ENCODE measurements around the gene TJP3. TPM values are rescaled to one million over a fixed set of nuclear protein-coding genes. Genes with fewer than 3 reads are reported as not detected.

Gene TJP3
- total RNA-seq, 4 donors from 2014 or later = 93.3 to 364 (median 286) TPM

DNA sequence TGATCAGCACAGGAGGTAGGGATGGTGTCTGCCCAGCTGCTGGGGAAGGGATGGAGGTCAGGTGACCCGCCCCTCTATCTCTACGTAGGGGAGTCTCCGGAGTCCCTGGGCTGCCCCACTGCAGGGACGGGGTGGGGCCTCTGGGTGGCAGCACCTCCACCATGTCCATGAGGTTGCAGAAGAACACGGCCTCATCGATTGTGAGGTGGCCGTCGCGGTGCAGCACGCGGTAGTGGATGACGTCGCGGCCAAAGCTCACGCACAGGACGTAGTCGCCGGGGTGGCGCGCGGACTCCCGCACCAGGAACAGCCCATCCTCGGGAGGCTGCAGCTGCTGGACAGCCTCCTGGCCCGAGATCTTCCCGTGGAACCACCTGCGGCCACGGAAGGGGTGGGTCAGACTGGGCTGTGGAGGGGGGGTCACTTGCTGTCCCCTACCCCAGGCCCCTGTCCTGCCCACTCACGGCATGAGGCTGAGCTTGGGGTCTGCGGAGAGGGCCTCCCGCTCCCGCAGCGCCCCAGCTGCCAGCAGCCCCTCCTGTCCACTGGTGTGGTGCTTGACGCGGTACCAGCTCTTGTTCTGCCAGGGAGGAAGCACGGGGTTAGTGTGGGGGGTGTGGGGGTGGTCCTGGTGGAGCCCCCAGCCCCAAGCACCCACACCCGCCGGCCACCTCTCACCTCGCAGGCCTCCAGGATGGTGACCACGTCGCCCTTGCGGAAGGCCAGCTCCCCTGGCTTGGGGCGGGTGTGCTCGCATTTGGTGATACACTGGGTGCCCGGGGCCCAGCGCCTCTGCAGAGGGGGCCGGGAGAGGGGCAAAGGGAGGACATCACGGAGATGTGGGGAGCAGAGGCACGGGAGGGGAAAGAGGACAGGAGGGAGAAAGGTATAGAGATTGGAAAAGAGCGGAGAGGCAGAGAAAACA is 75.7 kb downstream of the TJP3 start:
- H3K9me3 ChIP-seq = peaks cover 0 to 23% (median 10%) of the 10 kb centered on the region in 4 donors
- H3K27ac ChIP-seq = no peak overlapping the region
- no peak for DNase-seq
- H3K36me3 ChIP-seq = no peaks in the 10 kb centered on the region
- no peaks in the 10 kb centered on the region for H3K27me3 ChIP-seq
- TF ChIP-seq, protein P1, sequence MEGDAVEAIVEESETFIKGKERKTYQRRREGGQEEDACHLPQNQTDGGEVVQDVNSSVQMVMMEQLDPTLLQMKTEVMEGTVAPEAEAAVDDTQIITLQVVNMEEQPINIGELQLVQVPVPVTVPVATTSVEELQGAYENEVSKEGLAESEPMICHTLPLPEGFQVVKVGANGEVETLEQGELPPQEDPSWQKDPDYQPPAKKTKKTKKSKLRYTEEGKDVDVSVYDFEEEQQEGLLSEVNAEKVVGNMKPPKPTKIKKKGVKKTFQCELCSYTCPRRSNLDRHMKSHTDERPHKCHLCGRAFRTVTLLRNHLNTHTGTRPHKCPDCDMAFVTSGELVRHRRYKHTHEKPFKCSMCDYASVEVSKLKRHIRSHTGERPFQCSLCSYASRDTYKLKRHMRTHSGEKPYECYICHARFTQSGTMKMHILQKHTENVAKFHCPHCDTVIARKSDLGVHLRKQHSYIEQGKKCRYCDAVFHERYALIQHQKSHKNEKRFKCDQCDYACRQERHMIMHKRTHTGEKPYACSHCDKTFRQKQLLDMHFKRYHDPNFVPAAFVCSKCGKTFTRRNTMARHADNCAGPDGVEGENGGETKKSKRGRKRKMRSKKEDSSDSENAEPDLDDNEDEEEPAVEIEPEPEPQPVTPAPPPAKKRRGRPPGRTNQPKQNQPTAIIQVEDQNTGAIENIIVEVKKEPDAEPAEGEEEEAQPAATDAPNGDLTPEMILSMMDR (IDR thresholded peaks at IDR 0.05) = peak in 2 of 6 experiments; percentile 26 to 31
- TF ChIP-seq POLR2A (IDR thresholded peaks at IDR 0.05) = no peak
- no peak overlapping the region for H3K4me3 ChIP-seq
- H3K4me1 ChIP-seq = peaks cover 0 to 12% (median 4%) of the 10 kb centered on the region in 4 donors

DNA sequence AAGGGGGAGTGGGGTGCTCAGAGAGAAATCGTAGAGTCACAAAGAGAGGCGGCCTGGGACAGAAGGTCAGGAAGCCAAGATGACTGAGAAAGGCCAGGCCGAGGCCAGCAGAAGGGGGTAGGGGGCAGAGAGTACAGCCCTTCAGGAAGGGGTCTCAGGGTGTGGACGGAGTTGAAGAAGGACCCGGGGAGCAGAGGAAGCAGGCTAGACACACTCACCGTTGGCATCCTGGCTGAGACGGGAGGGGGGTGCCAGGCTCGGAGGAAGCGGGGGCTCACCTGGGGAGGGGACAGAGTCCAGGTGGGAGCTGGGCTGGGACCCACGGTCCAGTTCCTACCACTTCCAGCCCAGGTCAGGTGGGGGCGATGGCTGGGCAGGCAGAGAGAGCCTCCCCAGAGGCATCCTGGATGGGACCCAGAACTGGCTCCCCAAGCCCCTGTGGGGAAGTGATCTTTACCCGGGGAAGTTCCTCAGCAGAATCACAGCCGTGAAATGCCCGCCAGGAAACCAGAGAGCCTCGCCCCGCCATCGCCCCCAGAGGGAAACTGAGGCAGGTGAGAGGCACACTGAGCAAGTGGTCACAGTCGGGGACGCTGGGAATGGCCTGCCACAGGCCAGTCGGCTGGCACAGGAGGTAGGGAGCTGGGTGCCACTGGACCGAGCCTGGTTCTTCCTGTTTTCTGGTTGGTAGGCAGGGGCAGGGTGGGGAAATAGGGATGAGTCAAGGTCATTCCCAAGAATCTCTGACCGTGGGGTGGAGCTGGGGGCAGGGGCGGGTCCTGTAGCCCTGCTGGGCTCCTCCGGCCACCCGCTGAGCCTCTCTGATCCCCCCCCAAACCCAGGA is 76.6 kb downstream of the TJP3 start:
- Histone ChIP-seq H3K9me3 (peaks cover 0 to 23% (median 10%) of the 10 kb centered on the region in 4 donors), H3K36me3 (no peaks in the 10 kb centered on the region), H3K4me3 (peak overlapping the region; percentile 26 to 60 (median 54)), H3K4me1 (peaks cover 0 to 12% (median 4%) of the 10 kb centered on the region in 4 donors), H3K27me3 (no peaks in the 10 kb centered on the region), H3K27ac (no peak overlapping the region)
- TF ChIP-seq POLR2A (IDR thresholded peaks at IDR 0.05) = no peak
- TF ChIP-seq, protein P1 (IDR thresholded peaks at IDR 0.05) = no peak
- no peak for DNase-seq

DNA sequence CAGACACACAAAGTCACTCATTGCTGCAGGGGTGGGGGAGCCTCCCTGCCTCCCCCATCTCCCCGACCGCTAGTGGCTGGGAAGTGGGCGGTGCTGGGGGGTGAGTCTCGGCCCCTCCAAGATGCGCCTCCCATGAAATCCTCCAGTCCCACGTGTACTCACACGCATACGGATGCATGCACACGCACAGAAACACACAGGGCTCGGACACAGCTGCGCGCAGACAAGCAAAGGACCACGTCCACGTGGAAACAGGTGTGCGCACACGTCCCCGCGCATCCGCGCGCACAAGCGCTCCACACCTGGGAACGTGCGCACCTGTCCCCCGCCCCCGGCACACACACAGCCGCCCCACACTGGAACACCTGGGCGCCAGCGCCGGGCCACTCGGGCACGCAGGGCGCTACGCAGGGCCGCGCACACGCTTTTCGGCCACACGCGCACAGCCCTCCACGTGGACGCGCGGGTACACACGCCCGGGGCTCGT is 77.3 kb downstream of the TJP3 start:
- DNase-seq = no peak
- H3K27me3 ChIP-seq = no peaks in the 10 kb centered on the region
- no peak for TF ChIP-seq POLR2A (IDR thresholded peaks at IDR 0.05)
- TF ChIP-seq, protein P1 (IDR thresholded peaks at IDR 0.05) = no peak
- H3K4me1 ChIP-seq = peaks cover 0 to 12% (median 4%) of the 10 kb centered on the region in 4 donors
- peaks cover 0 to 23% (median 10%) of the 10 kb centered on the region in 4 donors for H3K9me3 ChIP-seq
- H3K27ac ChIP-seq = peak overlapping the region in 3 of 4 donors; percentile 43 to 52 (median 43)
- H3K4me3 ChIP-seq = peak overlapping the region; percentile 26 to 60 (median 54)
- H3K36me3 ChIP-seq = no peaks in the 10 kb centered on the region

DNA sequence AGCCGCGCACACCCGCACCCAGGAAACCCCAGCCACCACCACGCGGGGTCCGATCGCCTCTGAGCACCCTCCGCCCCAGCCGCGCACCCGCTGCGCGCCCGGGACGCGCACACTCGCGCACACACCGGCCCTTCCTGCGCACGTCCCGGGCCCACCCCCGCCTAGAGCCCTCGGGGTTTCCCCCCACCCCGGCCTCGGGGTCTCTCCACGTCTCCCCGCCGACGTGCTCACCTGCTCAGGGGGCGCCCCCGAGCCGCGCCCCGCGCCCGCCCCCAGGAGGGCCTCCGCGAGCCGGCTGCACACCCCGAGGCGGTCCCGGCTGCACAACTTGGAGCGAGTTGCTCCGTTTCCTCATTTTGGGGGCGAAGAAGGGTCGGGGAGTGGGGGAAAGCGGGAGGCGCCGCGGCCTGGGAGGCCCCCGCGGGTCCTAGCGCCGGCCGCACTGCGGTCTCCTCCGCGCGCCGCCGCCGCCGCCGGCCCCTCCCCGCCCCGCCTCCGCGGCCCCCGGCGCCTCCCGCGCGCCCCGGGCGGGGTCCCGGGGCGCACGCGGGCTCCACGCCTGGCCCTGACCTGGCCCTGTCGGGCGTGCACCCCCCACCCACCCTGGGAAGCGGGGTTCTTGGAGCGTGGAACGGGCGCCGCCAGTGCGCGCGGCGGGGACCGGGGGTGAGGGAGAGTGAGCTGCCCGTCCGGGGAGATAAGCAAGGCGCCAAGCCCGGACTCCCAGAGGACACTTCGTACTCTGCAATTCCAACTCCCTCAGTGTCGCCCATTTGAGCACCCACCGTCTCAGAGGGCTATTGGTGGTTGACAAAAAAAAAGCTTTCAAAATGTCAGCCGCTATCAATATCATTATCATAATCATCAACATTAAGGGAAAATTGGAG is 78.0 kb downstream of the TJP3 start, which contains the start of gene MATK:
Gene MATK, minus strand, starts transcription at position 444 of the 887 bp plus-strand sequence. CDS start 1,246 bp downstream, outside the sequence.
- H3K27ac ChIP-seq = peak within 1 kb of the TSS in 3 of 4 donors; percentile 43 to 52 (median 43)
- H3K36me3 ChIP-seq = no peaks in the 10 kb centered on the region
- no peaks in the 10 kb centered on the region for H3K27me3 ChIP-seq
- peaks cover 0 to 20% (median 9%) of the 10 kb centered on the region in 4 donors for H3K9me3 ChIP-seq
- H3K4me3 ChIP-seq = peak within 1 kb of the TSS; percentile 26 to 60 (median 54)
- TF ChIP-seq, protein P1 (IDR thresholded peaks at IDR 0.05) = no peak
- TF ChIP-seq POLR2A (IDR thresholded peaks at IDR 0.05) = no peak
- no peak for DNase-seq
- H3K4me1 ChIP-seq = peaks cover 0 to 12% (median 4%) of the 10 kb centered on the region in 4 donors
